Forelimb muscle (tissue), 1 donor: ENCODE data around the gene TFAP2B. TPM values are rescaled to one million over a fixed set of nuclear protein-coding genes. Genes with fewer than 3 reads are reported as not detected.

Experiments
- DNase-seq: peaks from one replicate; pipeline ENCODE4 v3.0.0-alpha.2; 2013; ENCODE audit warnings: low read depth
- polyA plus RNA-seq: library from polyadenylated mRNA; unstranded; fragments of 120-200 nt; gene quantifications from one replicate; pipeline ENCODE4 v1.2.1, GENCODE V29; 2013; ENCODE audit not compliant: insufficient read length

TFAP2B gene
- polyA plus RNA-seq, 1 donor, result 0.08 TPM

- DNase-seq, result no peak
Observed at GRCh38 chr6:50824552-50824951, 5.9 kb downstream of the TFAP2B start.

GRCh38 chr6:50825375-50826036 is 6.8 kb downstream of the TFAP2B start:
- no peak for DNase-seq

- no peak for DNase-seq
Observed at GRCh38 chr6:50826037-50826761, 7.5 kb downstream of the TFAP2B start.

GRCh38 chr6:50826803-50827202 is 8.1 kb downstream of the TFAP2B start:
- no peak for DNase-seq

GRCh38 chr6:50829049-50829448 is 10.4 kb downstream of the TFAP2B start:
- DNase-seq, result no peak

- DNase-seq, result no peak
Observed at GRCh38 chr6:50829898-50830444, 11.3 kb downstream of the TFAP2B start.

- DNase-seq, result no peak
Observed at GRCh38 chr6:50831186-50831585, 12.5 kb downstream of the TFAP2B start.

- DNase-seq, result no peak
Observed at GRCh38 chr6:50832912-50833311, 14.2 kb downstream of the TFAP2B start.

- no peak for DNase-seq
Observed at GRCh38 chr6:50834929-50835410, 16.3 kb downstream of the TFAP2B start.

GRCh38 chr6:50836231-50836630 is 17.6 kb downstream of the TFAP2B start:
- no peak for DNase-seq

- no peak for DNase-seq
Observed at GRCh38 chr6:50837589-50838445, 19.1 kb downstream of the TFAP2B start.

- no peak for DNase-seq
Observed at GRCh38 chr6:50840112-50840810, 21.6 kb downstream of the TFAP2B start.

- no peak for DNase-seq
Observed at GRCh38 chr6:50840811-50841192, 22.1 kb downstream of the TFAP2B start.

- DNase-seq, result no peak
Observed at GRCh38 chr6:50842446-50842845, 23.8 kb downstream of the TFAP2B start.

- DNase-seq, result no peak
Observed at GRCh38 chr6:50842861-50843384, 24.3 kb downstream of the TFAP2B start.

GRCh38 chr6:50843842-50844241 is 25.2 kb downstream of the TFAP2B start:
- no peak for DNase-seq

- DNase-seq, result no peak
Observed at GRCh38 chr6:50845499-50846143, 26.9 kb downstream of the TFAP2B start.

- no peak for DNase-seq
Observed at GRCh38 chr6:50846144-50846851, 27.6 kb downstream of the TFAP2B start.

- no peak for DNase-seq
Observed at GRCh38 chr6:50846852-50847155, 28.1 kb downstream of the TFAP2B start.

GRCh38 chr6:50847890-50848594 is 29.4 kb downstream of the TFAP2B start:
- no peak for DNase-seq
